ENCODE measurements around the gene DLK1. TPM values are rescaled to one million over a fixed set of nuclear protein-coding genes. Genes with fewer than 3 reads are reported as not detected.

The DLK1 gene
- total RNA-seq, 1 donor from 2014 or later, result not detected

- no peak for TF ChIP-seq CTCF (IDR thresholded peaks at IDR 0.05; ENCODE audit: insufficient read depth, low read length, severe bottlenecking)
- H3K36me3 ChIP-seq (ENCODE audit: control insufficient read depth, insufficient read depth, low read length), result no peaks in the 10 kb centered on the region
Measured at GRCh38 chr14:100679707-100680438, 46.8 kb upstream of the DLK1 start.

DNA sequence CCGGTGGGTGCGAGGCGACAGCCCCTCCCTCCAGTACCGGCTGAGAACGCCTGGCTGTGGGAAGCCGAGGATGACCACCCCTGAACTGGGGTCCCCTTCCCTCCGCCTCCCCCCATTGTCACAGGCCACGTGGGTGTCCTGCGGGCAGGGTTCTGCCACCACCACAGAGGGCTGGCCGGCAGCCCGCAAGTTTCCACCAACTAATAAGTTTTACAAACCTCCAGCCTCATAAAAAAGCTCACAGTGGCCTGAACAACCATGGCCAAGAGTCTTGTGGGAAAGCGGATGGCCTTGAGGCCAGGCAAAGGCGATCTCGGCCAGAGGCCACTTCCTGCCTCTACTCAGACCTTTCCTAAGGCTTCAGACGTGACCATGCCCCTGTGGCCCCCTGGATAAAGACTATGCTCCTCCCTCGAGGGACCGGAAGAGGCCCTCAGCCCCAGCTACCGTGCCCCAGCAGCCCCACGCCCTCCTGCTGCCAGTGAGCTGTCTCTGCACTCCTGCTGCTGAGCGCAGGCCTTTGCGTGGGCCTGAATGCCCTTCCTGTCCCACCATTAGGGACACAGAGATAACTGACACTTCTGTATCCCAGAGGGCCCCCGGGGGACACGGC is 46.1 kb upstream of the DLK1 start:
- Histone ChIP-seq H3K36me3 (ENCODE audit: control insufficient read depth, insufficient read depth, low read length) (no peaks in the 10 kb centered on the region), H3K4me3 (ENCODE audit: low read depth, low read length) (no peak overlapping the region), H3K27me3 (ENCODE audit: control insufficient read depth, insufficient read depth, low read length) (peaks cover 6% of the 10 kb centered on the region)
- no peak for FAIRE-seq
- DNase-seq (ENCODE audit: low read depth), result no peak
- TF ChIP-seq CTCF (IDR thresholded peaks at IDR 0.05; ENCODE audit: insufficient read depth, low read length, severe bottlenecking), result no peak

More at GRCh38 chr14:100679707-100680438, 46.8 kb upstream of the DLK1 start:
- no peak for DNase-seq (ENCODE audit: low read depth)
- FAIRE-seq, result peak; percentile 76
- peaks cover 8% of the 10 kb centered on the region for H3K27me3 ChIP-seq (ENCODE audit: control insufficient read depth, insufficient read depth, low read length)
- no peak overlapping the region for H3K4me3 ChIP-seq (ENCODE audit: low read depth, low read length)

- no peak for TF ChIP-seq CTCF (IDR thresholded peaks at IDR 0.05; ENCODE audit: insufficient read depth, low read length, severe bottlenecking)
- Histone ChIP-seq H3K36me3 (ENCODE audit: control insufficient read depth, insufficient read depth, low read length) (no peaks in the 10 kb centered on the region), H3K4me3 (ENCODE audit: low read depth, low read length) (no peak overlapping the region), H3K27me3 (ENCODE audit: control insufficient read depth, insufficient read depth, low read length) (peaks cover 6% of the 10 kb centered on the region)
- FAIRE-seq, result no peak
- no peak for DNase-seq (ENCODE audit: low read depth)
Measured at GRCh38 chr14:100681111-100681510, 45.6 kb upstream of the DLK1 start.

GRCh38 chr14:100682749-100683148 is 43.9 kb upstream of the DLK1 start:
- H3K36me3 ChIP-seq (ENCODE audit: control insufficient read depth, insufficient read depth, low read length), result no peaks in the 10 kb centered on the region
- no peak for TF ChIP-seq CTCF (IDR thresholded peaks at IDR 0.05; ENCODE audit: insufficient read depth, low read length, severe bottlenecking)
- H3K27me3 ChIP-seq (ENCODE audit: control insufficient read depth, insufficient read depth, low read length), result peaks cover 2% of the 10 kb centered on the region
- no peak for FAIRE-seq
- H3K4me3 ChIP-seq (ENCODE audit: low read depth, low read length), result no peak overlapping the region
- no peak for DNase-seq (ENCODE audit: low read depth)

DNA sequence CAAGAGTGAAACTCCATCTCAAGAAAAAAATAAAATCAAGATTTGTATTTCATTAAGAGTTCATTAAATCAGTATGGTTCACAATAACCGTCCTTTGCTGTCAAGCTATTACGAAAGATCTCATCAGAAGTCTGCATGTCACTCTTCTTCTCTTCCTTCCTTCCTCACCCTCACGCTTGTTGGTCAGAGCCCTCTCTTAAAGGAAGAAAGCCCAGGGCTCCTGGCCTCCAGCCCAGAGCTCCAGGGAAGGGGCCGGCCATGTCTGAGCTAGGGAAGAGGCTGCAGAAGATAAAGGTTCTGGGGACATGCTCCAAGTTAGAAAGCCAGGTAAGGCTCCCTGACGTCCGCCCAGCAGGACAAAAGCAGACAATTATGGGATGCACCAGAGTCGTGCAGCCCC is 43.1 kb upstream of the DLK1 start:
- H3K36me3 ChIP-seq (ENCODE audit: control insufficient read depth, insufficient read depth, low read length), result no peaks in the 10 kb centered on the region
- no peak for TF ChIP-seq CTCF (IDR thresholded peaks at IDR 0.05; ENCODE audit: insufficient read depth, low read length, severe bottlenecking)
- DNase-seq (ENCODE audit: low read depth), result no peak
- H3K27me3 ChIP-seq (ENCODE audit: control insufficient read depth, insufficient read depth, low read length), result peaks cover 2% of the 10 kb centered on the region
- FAIRE-seq, result no peak
- no peak overlapping the region for H3K4me3 ChIP-seq (ENCODE audit: low read depth, low read length)
